ENCODE measurements around the gene PRH2. TPM values are rescaled to one million over a fixed set of nuclear protein-coding genes. Genes with fewer than 3 reads are reported as not detected.

The PRH2 gene
- total and polyA plus RNA-seq, 2 of the 4 experiments (the other 2 are of a cell fraction): 0.34 TPM; not detected in 1

GRCh38 chr12:10926269-10926668, 2.8 kb upstream of the PRH2 start:
- no peak for DNase-seq
- peaks cover 3 to 6% of the 10 kb centered on the region in 2 experiments; a peak in 1 of 4 replicates for H3K79me1 ChIP-seq (ENCODE audit: low read depth in 1 of 2, low read length in 2 of 2)
- WGBS, 2 experiments (ENCODE audit: extremely low coverage in 2 of 2, insufficient read length in 1 of 2): 100% methylated on average over 1 of the region's 5 CpGs; no CpG with 5 or more reads in 1 of the 2 experiments
- H3K9ac ChIP-seq (ENCODE audit: low read depth, low read length): no peak overlapping the region
- in situ Hi-C loops (cut with MboI; ENCODE audit: low sequenced_read_pairs) (no loop called here), intact Hi-C loops (cut with micrococcal nuclease) (no loop called here), dilution Hi-C loops (cut with HindIII; ENCODE audit: low sequenced_read_pairs, unreplicated experiment) (no loop called here)
- no TSS peak for BruUV-seq (replicated peaks)
- H4K91ac ChIP-seq (ENCODE audit: insufficient read depth, low read depth, low read length): no peak overlapping the region
- no peak overlapping the region for H3K23ac ChIP-seq (ENCODE audit: low read depth, low read length)
- TF ChIP-seq MAFK (IDR thresholded peaks at IDR 0.05; ENCODE audit: low read depth, low read length) (peak; percentile 94), NFE2L2 (IDR thresholded peaks at IDR 0.05; ENCODE audit: low read depth, low read length) (peak; percentile 69), RAD21 (IDR thresholded peaks at IDR 0.05; ENCODE audit: low read length) (no peak)
- H2AFZ ChIP-seq (replicated peaks; ENCODE audit: low read length, poor library complexity): no peak overlapping the region
- H2BK120ac ChIP-seq (ENCODE audit: low read depth, low read length): no peak overlapping the region
- H3K4me3 ChIP-seq (ENCODE audit: insufficient read depth, low read depth, low read length): no peak overlapping the region
- H4K20me1 ChIP-seq (ENCODE audit: insufficient read depth, low read length): no peaks in the 10 kb centered on the region
- CTCF ChIA-PET: no interaction called here
- no peak overlapping the region for H3K18ac ChIP-seq (ENCODE audit: low read depth, low read length)
- H3K36me3 ChIP-seq (ENCODE audit: control insufficient read depth, insufficient read depth, low read length): no peaks in the 10 kb centered on the region
- H2AK9ac ChIP-seq (replicated peaks; ENCODE audit: low read depth, low read length, poor library complexity): no peak overlapping the region
- no peak overlapping the region for H4K5ac ChIP-seq (ENCODE audit: low read depth, low read length)
- no peak overlapping the region for H3K56ac ChIP-seq (ENCODE audit: extremely low read depth, insufficient read depth, low read length)
- H3K4me1 ChIP-seq (ENCODE audit: control insufficient read depth, insufficient read depth, low read length): no peaks in the 10 kb centered on the region
- no peak overlapping the region for H2AK5ac ChIP-seq (ENCODE audit: low read depth, low read length)
- H3K4me2 ChIP-seq (ENCODE audit: low read depth, low read length): no peak overlapping the region
- no peaks in the 10 kb centered on the region for H3K27me3 ChIP-seq (ENCODE audit: control insufficient read depth, insufficient read depth, low read length)
- POLR2A ChIA-PET (ENCODE audit: unreplicated experiment): no interaction called here
- H3K4ac ChIP-seq (ENCODE audit: low read depth, low read length): no peak overlapping the region
- no peak overlapping the region for H3K27ac ChIP-seq (ENCODE audit: insufficient read depth, low read length)
- no peak for ATAC-seq (ENCODE audit: low read depth)
- no peak overlapping the region for H2BK20ac ChIP-seq (ENCODE audit: low read depth, low read length)
- no peak overlapping the region for H3K14ac ChIP-seq (replicated peaks; ENCODE audit: low read depth, low read length)
- H3K9me3 ChIP-seq (ENCODE audit: control insufficient read depth, insufficient read depth, low read length): no peaks in the 10 kb centered on the region
- H2BK15ac ChIP-seq (ENCODE audit: low read depth, low read length): no peak overlapping the region
- H2BK5ac ChIP-seq (ENCODE audit: low read depth, low read length, poor library complexity, severe bottlenecking): no peak overlapping the region
- no peak overlapping the region for H4K8ac ChIP-seq (ENCODE audit: low read depth in 2 of 2, low read length in 2 of 2)
- H3K9me1 ChIP-seq (ENCODE audit: insufficient read depth, low read length): no peaks in the 10 kb centered on the region
